ENCODE measurements around the gene MAP4K3. TPM values are rescaled to one million over a fixed set of nuclear protein-coding genes. Genes with fewer than 3 reads are reported as not detected.

The MAP4K3 gene
- total and polyA plus RNA-seq, 2 of the 8 experiments (the other 6 are each of a cell fraction or from before 2014, with no cell fraction given) = 11.4 to 63.0 TPM

DNA sequence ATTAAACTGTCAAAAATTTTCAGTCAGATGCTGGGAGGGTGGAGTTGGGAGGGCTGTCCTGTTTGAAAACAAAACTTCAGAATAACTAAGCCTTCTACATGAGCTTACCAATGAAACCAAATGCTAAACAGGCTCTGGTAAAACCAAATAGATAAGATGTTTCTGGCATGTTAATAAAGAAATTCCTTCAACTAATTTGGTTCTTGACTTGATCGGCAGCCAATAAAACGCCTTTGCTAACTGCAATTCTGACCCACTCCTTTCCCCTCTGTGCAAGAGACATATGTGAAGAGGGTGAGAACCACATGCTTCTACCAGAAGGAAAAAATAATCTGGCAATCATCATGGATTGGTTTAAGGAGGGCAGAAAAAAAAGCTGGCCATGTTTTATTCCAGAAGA, 20.9 kb downstream of the MAP4K3 start:
- H3K79me2 ChIP-seq (ENCODE audit: control insufficient read depth in 1 of 2, insufficient read depth in 2 of 2, low read length in 2 of 2) = peaks cover 3 to 97% of the 10 kb centered on the region in 2 experiments; a peak in 3 of 4 replicates
- peaks cover 0 to 4% of the 10 kb centered on the region in 2 experiments for H4K20me1 ChIP-seq (replicated peaks in 1 of 2; ENCODE audit: control insufficient read depth in 1 of 2, insufficient read depth in 2 of 2, low read length in 2 of 2)
- peaks cover 0 to 11% (median 2%) of the 10 kb centered on the region in 4 experiments; a peak in 3 of 7 replicates for H3K4me1 ChIP-seq (replicated peaks in 1 of 4; ENCODE audit: control insufficient read depth in 3 of 4, insufficient read depth in 4 of 4, low read length in 3 of 4)
- CTCF ChIA-PET (ENCODE audit: partially characterized antibody) = interaction anchor here (0.6 kb wide), 1 partner anchor 949 kb away, joined by 3 read pairs; no protein-coding TSS in a partner anchor
- no peaks in the 10 kb centered on the region for H3K27me3 ChIP-seq (replicated peaks in 1 of 4; ENCODE audit: control insufficient read depth in 3 of 4, extremely low read depth in 1 of 4, insufficient read depth in 3 of 4, low read length in 3 of 4)
- FAIRE-seq (no peak), DNase-seq (ENCODE audit: low read depth in 1 of 2, low spot score in 2 of 2) (no peak)
- H3K27ac ChIP-seq (ENCODE audit: low read depth, low read length) = no peak overlapping the region
- no peak overlapping the region for H3K14ac ChIP-seq (ENCODE audit: insufficient read length)
- H3K9me3 ChIP-seq (ENCODE audit: insufficient read depth in 2 of 2, low read depth in 1 of 2, low read length in 1 of 2) = no peaks in the 10 kb centered on the region
- no peak overlapping the region for H2BK12ac ChIP-seq (ENCODE audit: low read depth, low read length)
- no peak overlapping the region for H4K8ac ChIP-seq (ENCODE audit: extremely low read depth, insufficient read depth, low read length)
- H2BK20ac ChIP-seq (ENCODE audit: low read length) = no peak overlapping the region
- TF ChIP-seq BACH1 (IDR thresholded peaks at IDR 0.05; ENCODE audit: low read length) = no peak
- TF ChIP-seq ASH2L (IDR thresholded peaks at IDR 0.05; ENCODE audit: low read length) = no peak
- TF ChIP-seq CHD1 (IDR thresholded peaks at IDR 0.05; ENCODE audit: low read depth, low read length) = no peak
- no peak for TF ChIP-seq POLR2A (IDR thresholded peaks at IDR 0.05; ENCODE audit: control extremely low read depth in 1 of 2, low read depth in 2 of 2, low read length in 2 of 2)
- TF ChIP-seq KDM1A (IDR thresholded peaks at IDR 0.05; ENCODE audit: borderline replicate concordance, low read length) = no peak
- TF ChIP-seq, protein P1, sequence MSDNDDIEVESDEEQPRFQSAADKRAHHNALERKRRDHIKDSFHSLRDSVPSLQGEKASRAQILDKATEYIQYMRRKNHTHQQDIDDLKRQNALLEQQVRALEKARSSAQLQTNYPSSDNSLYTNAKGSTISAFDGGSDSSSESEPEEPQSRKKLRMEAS (IDR thresholded peaks at IDR 0.05) = no peak
- H2BK120ac ChIP-seq (replicated peaks; ENCODE audit: low read depth, low read length) = no peak overlapping the region
- H3K23ac ChIP-seq (ENCODE audit: insufficient read length) = no peak overlapping the region
- H2BK5ac ChIP-seq (ENCODE audit: low read depth, low read length) = no peak overlapping the region
- H3K4ac ChIP-seq (replicated peaks; ENCODE audit: insufficient read length, low read depth, low read length) = no peak overlapping the region
- H3K79me1 ChIP-seq (ENCODE audit: low read depth, low read length) = peaks cover 2% of the 10 kb centered on the region
- no peak overlapping the region for H4K5ac ChIP-seq (ENCODE audit: insufficient read length, low read depth, low read length)
- H2BK15ac ChIP-seq (ENCODE audit: low read length) = no peak overlapping the region
- no peaks in the 10 kb centered on the region for H3K36me3 ChIP-seq (ENCODE audit: control insufficient read depth in 2 of 4, insufficient read depth in 4 of 4, low read length in 3 of 4)
- peaks cover 2% of the 10 kb centered on the region; the same call in 1 of the 2 replicates for H3K23me2 ChIP-seq (ENCODE audit: low read depth, low read length)
- H3K18ac ChIP-seq (ENCODE audit: extremely low read depth, low read length) = no peak overlapping the region
- no peak overlapping the region for H4K91ac ChIP-seq (replicated peaks; ENCODE audit: insufficient read length, low read length)
- H3K56ac ChIP-seq (replicated peaks; ENCODE audit: insufficient read length, low read depth, low read length) = no peak overlapping the region
- H3K9ac ChIP-seq (replicated peaks in 1 of 4; ENCODE audit: extremely low read depth in 1 of 4, low read depth in 3 of 4, low read length in 3 of 4) = no peak overlapping the region
- POLR2A ChIA-PET (ENCODE audit: partially characterized antibody) = interaction anchor here (1.8 kb wide), 1 partner anchor 21 kb away, joined by 5 read pairs; the partner anchor contains the start of gene MAP4K3
- H2AK5ac ChIP-seq (ENCODE audit: low read depth, low read length) = no peak overlapping the region
- H3K4me2 ChIP-seq (ENCODE audit: insufficient read depth in 1 of 2, low read depth in 2 of 2, low read length in 2 of 2) = no peak overlapping the region
- 92% methylated on average over 2 of the region's 2 CpGs; no CpG with 5 or more reads in 1 of the 2 experiments for WGBS, 2 experiments (ENCODE audit: extremely low coverage in 1 of 2, insufficient coverage in 1 of 2, insufficient read length in 1 of 2, insufficient replicate concordance in 2 of 2, low coverage in 1 of 2, low lambda C conversion rate in 2 of 2, missing lambda C conversion rate in 1 of 2)
- H3K4me3 ChIP-seq (ENCODE audit: extremely low read depth in 1 of 4, insufficient read depth in 2 of 4, low read depth in 3 of 4, low read length in 4 of 4) = no peak overlapping the region
- no peak overlapping the region for H2AFZ ChIP-seq (ENCODE audit: low read length)
